ENCODE measurements around the gene SLC25A41.
A peak's percentile ranks its signal among the peaks of the same experiment; 100 is the strongest.

Gene SLC25A41

DNA sequence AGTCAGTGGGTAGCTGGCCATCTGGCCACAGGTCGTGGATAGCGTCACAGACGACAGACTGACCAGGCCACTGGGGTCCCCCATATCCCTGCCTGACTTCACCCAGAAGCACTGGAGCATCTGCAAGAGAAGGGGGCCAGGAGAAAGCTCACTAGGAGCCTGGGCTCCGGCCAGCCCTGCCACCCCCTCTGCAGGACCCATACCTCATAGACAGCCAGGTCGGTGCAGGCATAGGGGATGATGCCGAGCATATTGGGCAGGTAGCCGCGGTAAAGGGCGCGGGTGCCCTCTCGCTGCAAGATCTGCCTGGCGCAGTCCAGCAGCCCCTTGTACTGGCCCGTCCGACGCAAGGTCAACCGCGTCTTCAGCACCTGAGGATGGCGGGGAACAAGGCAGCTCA is 6.4 kb downstream of the SLC25A41 start:
- H3K4me3 ChIP-seq (ENCODE audit: low read depth, low read length) = no peak overlapping the region
- TF ChIP-seq, protein P1, sequence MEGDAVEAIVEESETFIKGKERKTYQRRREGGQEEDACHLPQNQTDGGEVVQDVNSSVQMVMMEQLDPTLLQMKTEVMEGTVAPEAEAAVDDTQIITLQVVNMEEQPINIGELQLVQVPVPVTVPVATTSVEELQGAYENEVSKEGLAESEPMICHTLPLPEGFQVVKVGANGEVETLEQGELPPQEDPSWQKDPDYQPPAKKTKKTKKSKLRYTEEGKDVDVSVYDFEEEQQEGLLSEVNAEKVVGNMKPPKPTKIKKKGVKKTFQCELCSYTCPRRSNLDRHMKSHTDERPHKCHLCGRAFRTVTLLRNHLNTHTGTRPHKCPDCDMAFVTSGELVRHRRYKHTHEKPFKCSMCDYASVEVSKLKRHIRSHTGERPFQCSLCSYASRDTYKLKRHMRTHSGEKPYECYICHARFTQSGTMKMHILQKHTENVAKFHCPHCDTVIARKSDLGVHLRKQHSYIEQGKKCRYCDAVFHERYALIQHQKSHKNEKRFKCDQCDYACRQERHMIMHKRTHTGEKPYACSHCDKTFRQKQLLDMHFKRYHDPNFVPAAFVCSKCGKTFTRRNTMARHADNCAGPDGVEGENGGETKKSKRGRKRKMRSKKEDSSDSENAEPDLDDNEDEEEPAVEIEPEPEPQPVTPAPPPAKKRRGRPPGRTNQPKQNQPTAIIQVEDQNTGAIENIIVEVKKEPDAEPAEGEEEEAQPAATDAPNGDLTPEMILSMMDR (IDR thresholded peaks at IDR 0.05; ENCODE audit: borderline replicate concordance, insufficient read depth, low read depth, low read length) = no peak

DNA sequence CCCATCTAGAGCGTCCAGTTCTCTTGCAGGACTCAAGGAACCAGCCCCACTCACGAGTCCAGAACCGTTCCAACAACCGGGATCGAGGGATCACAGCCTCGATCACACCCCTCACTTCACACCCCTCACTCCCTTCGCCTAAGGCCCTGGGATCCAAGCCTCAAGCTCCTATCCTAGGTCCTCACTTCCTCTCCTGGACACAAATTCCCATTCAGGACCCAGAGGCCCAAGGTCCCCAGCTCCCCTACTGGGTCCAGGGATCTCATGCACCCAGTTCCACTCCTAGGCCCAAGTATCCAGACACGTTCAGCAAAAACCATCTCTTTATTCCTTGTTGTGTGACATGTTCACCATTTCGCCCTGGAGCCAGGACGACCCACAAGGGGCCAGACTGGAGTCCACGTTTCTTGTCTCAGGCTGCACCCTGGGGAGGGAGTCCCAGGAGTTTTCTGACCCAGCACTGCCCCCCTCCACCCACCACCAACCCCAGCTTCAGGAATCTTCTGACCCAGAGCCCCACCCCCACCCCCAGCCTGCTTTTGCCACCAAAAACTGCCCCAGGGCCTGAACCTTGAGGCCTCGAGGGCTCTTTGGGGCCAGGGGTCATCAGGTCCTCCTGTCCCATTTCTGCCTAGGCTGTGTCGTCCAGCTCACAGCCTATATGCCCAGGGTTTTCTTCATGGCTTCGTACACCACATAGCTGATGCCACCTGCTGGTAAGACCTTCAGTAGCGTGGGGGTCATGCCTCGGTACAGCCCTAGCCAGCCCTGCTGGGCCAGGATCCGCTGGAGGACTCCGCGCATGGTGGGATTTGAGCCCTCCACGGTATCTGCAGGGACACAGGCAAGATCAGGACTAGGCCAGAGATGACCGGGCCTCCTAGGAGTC is 7.6 kb downstream of the SLC25A41 start:
- H3K4me3 ChIP-seq (ENCODE audit: low read depth, low read length) = peak overlapping the region; percentile 37
- TF ChIP-seq, protein P1 (IDR thresholded peaks at IDR 0.05; ENCODE audit: borderline replicate concordance, insufficient read depth, low read depth, low read length) = no peak

DNA sequence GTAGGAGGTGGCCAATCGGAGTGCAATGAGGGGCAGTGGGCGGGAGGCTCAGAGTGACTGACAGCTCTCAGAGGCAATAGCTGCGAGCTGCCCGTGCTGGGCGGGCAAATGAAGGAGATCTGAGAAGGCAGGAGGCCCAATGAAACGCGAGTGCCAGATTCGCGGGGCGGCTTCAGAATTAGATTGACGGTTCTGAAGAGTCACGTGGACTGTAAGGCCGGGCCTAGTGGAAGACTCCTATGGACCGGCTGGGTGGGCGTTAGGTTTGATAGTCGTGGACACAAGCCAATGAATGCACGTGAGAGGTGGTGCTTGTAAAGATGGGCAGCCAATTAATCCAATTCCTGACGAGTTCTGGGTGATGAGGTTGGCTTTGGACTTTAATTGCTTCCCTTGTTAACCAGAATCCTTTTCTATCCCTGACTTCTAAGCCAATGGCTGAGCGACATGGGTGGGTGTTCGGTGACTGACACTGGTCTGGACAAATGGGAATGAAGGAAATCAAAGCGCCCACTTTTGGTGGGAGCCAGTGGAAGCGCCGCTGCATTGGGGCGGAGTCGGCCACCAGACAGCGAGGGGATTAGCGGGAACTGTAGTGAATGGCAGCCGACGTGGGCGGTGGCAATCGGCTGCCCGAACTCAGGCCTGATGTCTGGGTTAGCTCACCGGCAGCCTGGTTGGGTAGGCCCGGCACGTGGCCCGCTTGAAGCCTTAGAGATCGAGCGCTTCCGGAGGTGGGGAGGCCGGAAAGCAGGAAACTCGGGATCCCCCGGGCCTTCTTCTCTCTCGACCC is 8.4 kb downstream of the SLC25A41 start:
- H3K4me3 ChIP-seq (ENCODE audit: low read depth, low read length) = peak overlapping the region; percentile 37
- TF ChIP-seq, protein P1 (IDR thresholded peaks at IDR 0.05; ENCODE audit: borderline replicate concordance, insufficient read depth, low read depth, low read length) = no peak

DNA sequence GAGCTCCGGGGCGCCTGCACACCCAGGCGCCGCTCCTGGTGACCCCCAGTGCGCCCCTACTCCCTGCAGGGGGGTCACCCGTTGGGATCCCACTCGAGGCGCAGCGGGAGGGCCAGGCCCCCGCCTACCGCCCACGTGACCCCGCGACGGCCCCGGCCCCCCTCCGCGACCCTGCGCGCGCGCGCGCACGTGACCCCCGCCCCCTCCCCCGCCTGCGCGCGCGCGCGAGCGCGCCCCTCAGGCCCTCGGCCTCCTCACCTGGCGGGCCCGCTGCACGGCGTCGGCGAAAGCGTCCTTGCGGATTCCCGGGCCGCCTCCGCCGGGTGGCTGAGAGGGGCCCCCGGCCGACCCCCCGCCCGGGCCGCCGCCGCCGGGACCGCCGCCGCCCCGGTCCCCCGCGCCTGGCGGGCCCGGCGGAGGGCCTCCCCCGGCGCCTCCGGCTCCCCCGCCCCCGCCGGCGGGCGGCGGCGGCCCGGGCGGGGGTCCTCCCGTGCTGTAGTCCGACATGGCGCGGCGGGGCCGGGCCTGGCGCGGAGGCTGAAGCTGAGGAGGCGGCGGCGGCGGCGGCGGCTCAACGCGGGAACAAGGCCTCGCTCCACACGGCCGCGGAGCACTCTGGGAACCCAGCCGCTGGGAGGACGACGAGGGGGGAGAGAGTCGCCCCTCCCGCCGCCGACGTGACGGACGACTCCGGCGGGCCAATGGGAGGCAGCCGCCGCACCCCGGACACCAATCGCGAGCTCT is 9.2 kb downstream of the SLC25A41 start, which contains the start of gene KHSRP:
Gene KHSRP, minus strand, starts transcription at position 617 of the 744 bp plus-strand sequence. Its CDS starts 110 bp downstream, at position 507.
- H3K4me3 ChIP-seq (ENCODE audit: low read depth, low read length) = peak within 1 kb of the TSS; percentile 91
- TF ChIP-seq, protein P1 (IDR thresholded peaks at IDR 0.05; ENCODE audit: borderline replicate concordance, insufficient read depth, low read depth, low read length) = no peak

DNA sequence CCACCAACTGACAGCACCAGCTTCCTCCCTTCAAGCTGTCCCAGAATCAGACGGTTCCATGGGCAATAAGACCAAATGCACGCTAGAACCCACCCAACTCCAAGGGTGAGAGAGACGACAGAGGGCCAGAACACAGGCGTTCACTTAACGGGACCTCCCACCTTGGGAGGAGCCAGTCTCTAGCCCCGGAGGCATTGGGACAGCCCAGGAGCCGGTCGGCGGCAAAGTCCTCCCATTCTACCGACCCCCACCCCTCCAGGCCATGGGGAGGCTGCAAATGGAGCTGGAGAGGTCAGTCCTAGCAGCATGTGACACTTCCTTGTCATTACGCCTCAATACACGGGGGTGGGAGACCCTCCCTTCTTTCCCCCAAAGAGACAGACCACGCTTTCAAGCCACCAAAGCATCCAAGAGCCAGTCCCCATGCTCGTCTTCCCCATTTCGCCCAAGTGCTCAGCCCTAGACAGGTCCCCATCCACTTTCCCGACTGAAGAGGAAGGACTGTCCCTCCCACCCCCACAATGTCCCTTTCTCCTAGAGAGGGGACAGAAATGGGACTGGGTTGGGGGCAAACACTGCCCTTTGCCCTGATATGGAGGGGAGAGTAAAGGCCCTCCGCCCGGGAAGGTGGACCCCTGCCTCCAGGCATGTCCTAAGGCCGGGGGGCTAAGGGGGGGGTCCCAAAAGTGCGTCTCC is 9.9 kb downstream of the SLC25A41 start:
- peak overlapping the region; percentile 91 for H3K4me3 ChIP-seq (ENCODE audit: low read depth, low read length)
- TF ChIP-seq, protein P1 (IDR thresholded peaks at IDR 0.05; ENCODE audit: borderline replicate concordance, insufficient read depth, low read depth, low read length) = no peak

Data from GM12875 (cell line).